ENCODE data around the gene GJB3. TPM values are rescaled to one million over a fixed set of nuclear protein-coding genes. Genes with fewer than 3 reads are reported as not detected.

Gene GJB3
- total and polyA plus RNA-seq, 10 of the 15 experiments (the other 5 are each of a cell fraction or from before 2014, with no cell fraction given) = not detected

DNA sequence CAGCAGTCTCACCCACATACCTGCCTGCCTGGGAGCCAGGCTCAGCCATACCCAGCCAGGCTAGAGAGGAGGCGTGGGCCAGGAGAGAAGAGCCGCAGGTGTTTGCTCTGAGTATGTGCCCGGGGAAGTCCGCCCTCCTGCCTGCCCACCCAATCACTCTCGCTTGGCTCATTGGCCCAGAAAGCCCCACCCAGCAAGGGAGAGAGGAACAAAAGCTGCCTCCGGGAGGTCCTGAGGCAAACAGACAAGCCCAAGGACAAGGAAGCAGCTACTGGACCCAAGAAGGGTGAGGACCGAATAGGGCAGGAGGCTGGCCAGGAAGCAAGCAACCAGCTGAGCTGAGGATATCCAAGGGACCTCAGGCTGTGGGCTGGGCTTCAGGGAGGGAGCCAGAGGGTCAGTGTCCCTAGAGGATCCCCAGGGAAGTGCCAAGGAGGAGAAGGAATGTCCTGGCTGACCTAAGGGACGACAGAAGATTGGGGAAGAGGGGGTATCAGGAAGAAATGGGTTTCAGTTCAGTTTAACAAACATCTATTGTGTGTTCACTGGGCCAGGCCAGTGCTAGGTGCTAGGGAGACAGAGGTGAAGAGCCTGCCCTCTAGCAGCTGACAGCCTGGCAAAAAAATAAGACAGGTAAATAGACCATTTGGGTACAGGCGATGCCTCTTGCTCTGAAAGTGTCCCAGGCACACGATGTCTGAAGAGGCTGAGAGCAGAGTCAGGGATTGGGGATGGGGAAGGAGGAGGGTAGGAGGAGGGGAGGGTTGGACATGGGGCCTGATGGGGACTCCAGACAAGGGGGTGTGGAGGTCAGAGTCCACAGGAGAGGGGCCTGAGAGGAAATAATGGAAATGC is 21.3 kb upstream of the GJB3 start, which contains the start of gene GJB4:
TSS of gene GJB4 (plus strand) at position 238 of the 855 bp plus-strand sequence. CDS start 1,515 bp downstream, outside the sequence.
- ChIA-PET CTCF (no interaction called here), POLR2A (no interaction called here), SMC1A (ENCODE audit: uncharacterized antibody, unreplicated experiment) (no interaction called here), RAD21 (ENCODE audit: unreplicated experiment) (no interaction called here)
- intact Hi-C loops (cut with micrococcal nuclease; ENCODE audit: unreplicated experiment) = no loop called here
- Histone ChIP-seq H3K4me1 (ENCODE audit: control insufficient read depth, insufficient read depth, low read length) (no peaks in the 10 kb centered on the region), H2AFZ (ENCODE audit: control insufficient read depth, low read depth, low read length) (no peak within 1 kb of the TSS), H3K9me3 (replicated peaks; ENCODE audit: control insufficient read depth, insufficient read depth, low read length) (no peaks in the 10 kb centered on the region), H3K79me2 (ENCODE audit: control insufficient read depth, insufficient read depth, low read length) (no peaks in the 10 kb centered on the region), H3K36me3 (ENCODE audit: control insufficient read depth in 2 of 2, insufficient read depth in 2 of 2, low read length in 1 of 2) (no peaks in the 10 kb centered on the region), H3K4me2 (ENCODE audit: control insufficient read depth, insufficient read depth) (no peak within 1 kb of the TSS), H3K27ac (ENCODE audit: control insufficient read depth, insufficient read depth) (no peak within 1 kb of the TSS), H3K27me3 (replicated peaks in 1 of 2; ENCODE audit: control insufficient read depth in 2 of 2, insufficient read depth in 2 of 2, low read length in 1 of 2) (no peaks in the 10 kb centered on the region; a peak in 2 of 4 replicates), H4K20me1 (ENCODE audit: control insufficient read depth, insufficient read depth) (no peaks in the 10 kb centered on the region), H3K9ac (ENCODE audit: control insufficient read depth, insufficient read depth, low read length) (no peak within 1 kb of the TSS), H3K4me3 (no peak within 1 kb of the TSS)
- DNase-seq (ENCODE audit: low read depth, low spot score) (no peak), ATAC-seq (peak; percentile 27; the same call in 1 of the 3 replicates), FAIRE-seq (no peak)
- in situ Hi-C loops (cut with MboI) = no loop called here
- TF ChIP-seq SP1 (IDR thresholded peaks at IDR 0.05; ENCODE audit: low read depth, low read length) (no peak), TARDBP (IDR thresholded peaks at IDR 0.05; ENCODE audit: borderline replicate concordance) (no peak), NRF1 (conservative IDR thresholded peaks at IDR 0.05; ENCODE audit: low read depth, low read length) (no peak), MTA3 (IDR thresholded peaks at IDR 0.05; ENCODE audit: borderline replicate concordance, low read length) (no peak), SIN3A (IDR thresholded peaks at IDR 0.05; ENCODE audit: low read depth, low read length) (no peak), HDGF (IDR thresholded peaks at IDR 0.05) (no peak), YBX1 (IDR thresholded peaks at IDR 0.05) (no peak)
- no TSS peak for BruUV-seq (replicated peaks)
- 5% methylated on average over 10 of the region's 10 CpGs for WGBS (ENCODE audit: insufficient coverage, insufficient replicate concordance, low lambda C conversion rate, missing lambda C conversion rate)

DNA sequence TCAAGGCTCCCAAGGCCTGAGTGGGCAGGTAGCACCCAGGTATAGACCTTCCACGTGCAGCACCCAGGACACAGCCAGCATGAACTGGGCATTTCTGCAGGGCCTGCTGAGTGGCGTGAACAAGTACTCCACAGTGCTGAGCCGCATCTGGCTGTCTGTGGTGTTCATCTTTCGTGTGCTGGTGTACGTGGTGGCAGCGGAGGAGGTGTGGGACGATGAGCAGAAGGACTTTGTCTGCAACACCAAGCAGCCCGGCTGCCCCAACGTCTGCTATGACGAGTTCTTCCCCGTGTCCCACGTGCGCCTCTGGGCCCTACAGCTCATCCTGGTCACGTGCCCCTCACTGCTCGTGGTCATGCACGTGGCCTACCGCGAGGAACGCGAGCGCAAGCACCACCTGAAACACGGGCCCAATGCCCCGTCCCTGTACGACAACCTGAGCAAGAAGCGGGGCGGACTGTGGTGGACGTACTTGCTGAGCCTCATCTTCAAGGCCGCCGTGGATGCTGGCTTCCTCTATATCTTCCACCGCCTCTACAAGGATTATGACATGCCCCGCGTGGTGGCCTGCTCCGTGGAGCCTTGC is 19.7 kb upstream of the GJB3 start:
- no TSS peak for BruUV-seq (replicated peaks)
- WGBS (ENCODE audit: insufficient coverage, insufficient replicate concordance, low lambda C conversion rate, missing lambda C conversion rate) = 44% methylated on average over 33 of the region's 33 CpGs
- Histone ChIP-seq H4K20me1 (ENCODE audit: control insufficient read depth, insufficient read depth) (no peaks in the 10 kb centered on the region), H3K36me3 (ENCODE audit: control insufficient read depth in 2 of 2, insufficient read depth in 2 of 2, low read length in 1 of 2) (no peaks in the 10 kb centered on the region), H3K4me3 (no peak overlapping the region), H3K4me1 (ENCODE audit: control insufficient read depth, insufficient read depth, low read length) (no peaks in the 10 kb centered on the region), H3K4me2 (ENCODE audit: control insufficient read depth, insufficient read depth) (no peak overlapping the region), H3K9me3 (replicated peaks; ENCODE audit: control insufficient read depth, insufficient read depth, low read length) (no peaks in the 10 kb centered on the region), H3K79me2 (ENCODE audit: control insufficient read depth, insufficient read depth, low read length) (no peaks in the 10 kb centered on the region), H3K9ac (ENCODE audit: control insufficient read depth, insufficient read depth, low read length) (no peak overlapping the region), H3K27me3 (replicated peaks in 1 of 2; ENCODE audit: control insufficient read depth in 2 of 2, insufficient read depth in 2 of 2, low read length in 1 of 2) (no peaks in the 10 kb centered on the region; a peak in 2 of 4 replicates), H2AFZ (ENCODE audit: control insufficient read depth, low read depth, low read length) (no peak overlapping the region), H3K27ac (ENCODE audit: control insufficient read depth, insufficient read depth) (no peak overlapping the region)
- DNase-seq (ENCODE audit: low read depth, low spot score) (no peak), FAIRE-seq (no peak), ATAC-seq (no peak)
- in situ Hi-C loops (cut with MboI) (no loop called here), intact Hi-C loops (cut with micrococcal nuclease; ENCODE audit: unreplicated experiment) (no loop called here)
- TF ChIP-seq ATF2 (IDR thresholded peaks at IDR 0.05; ENCODE audit: low read length) (no peak), TAF1 (IDR thresholded peaks at IDR 0.05; ENCODE audit: borderline replicate concordance, low read depth, low read length) (no peak)
- TF ChIP-seq, protein P1, sequence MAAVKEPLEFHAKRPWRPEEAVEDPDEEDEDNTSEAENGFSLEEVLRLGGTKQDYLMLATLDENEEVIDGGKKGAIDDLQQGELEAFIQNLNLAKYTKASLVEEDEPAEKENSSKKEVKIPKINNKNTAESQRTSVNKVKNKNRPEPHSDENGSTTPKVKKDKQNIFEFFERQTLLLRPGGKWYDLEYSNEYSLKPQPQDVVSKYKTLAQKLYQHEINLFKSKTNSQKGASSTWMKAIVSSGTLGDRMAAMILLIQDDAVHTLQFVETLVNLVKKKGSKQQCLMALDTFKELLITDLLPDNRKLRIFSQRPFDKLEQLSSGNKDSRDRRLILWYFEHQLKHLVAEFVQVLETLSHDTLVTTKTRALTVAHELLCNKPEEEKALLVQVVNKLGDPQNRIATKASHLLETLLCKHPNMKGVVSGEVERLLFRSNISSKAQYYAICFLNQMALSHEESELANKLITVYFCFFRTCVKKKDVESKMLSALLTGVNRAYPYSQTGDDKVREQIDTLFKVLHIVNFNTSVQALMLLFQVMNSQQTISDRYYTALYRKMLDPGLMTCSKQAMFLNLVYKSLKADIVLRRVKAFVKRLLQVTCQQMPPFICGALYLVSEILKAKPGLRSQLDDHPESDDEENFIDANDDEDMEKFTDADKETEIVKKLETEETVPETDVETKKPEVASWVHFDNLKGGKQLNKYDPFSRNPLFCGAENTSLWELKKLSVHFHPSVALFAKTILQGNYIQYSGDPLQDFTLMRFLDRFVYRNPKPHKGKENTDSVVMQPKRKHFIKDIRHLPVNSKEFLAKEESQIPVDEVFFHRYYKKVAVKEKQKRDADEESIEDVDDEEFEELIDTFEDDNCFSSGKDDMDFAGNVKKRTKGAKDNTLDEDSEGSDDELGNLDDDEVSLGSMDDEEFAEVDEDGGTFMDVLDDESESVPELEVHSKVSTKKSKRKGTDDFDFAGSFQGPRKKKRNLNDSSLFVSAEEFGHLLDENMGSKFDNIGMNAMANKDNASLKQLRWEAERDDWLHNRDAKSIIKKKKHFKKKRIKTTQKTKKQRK (IDR thresholded peaks at IDR 0.05; ENCODE audit: low read depth, low read length) = no peak
- TF ChIP-seq, protein P2, sequence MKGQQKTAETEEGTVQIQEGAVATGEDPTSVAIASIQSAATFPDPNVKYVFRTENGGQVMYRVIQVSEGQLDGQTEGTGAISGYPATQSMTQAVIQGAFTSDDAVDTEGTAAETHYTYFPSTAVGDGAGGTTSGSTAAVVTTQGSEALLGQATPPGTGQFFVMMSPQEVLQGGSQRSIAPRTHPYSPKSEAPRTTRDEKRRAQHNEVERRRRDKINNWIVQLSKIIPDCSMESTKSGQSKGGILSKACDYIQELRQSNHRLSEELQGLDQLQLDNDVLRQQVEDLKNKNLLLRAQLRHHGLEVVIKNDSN (IDR thresholded peaks at IDR 0.05; ENCODE audit: borderline replicate concordance, extremely low read length, insufficient read depth, low read depth, low read length) = peak; percentile 33
- POLR2A ChIA-PET = no interaction called here
- SMC1A ChIA-PET (ENCODE audit: uncharacterized antibody, unreplicated experiment) = no interaction called here
- CTCF ChIA-PET = no interaction called here
- RAD21 ChIA-PET (ENCODE audit: unreplicated experiment) = no interaction called here
